Measurements from ENCODE around the gene MECP2.
"Not testable (repeated sequence)": the region's sequence is repeated elsewhere in the genome, so short reads cannot be mapped to it uniquely, and the experiment has no call there.

Gene MECP2

GRCh38 chrX:154097589-154098541 lies at the start of gene MECP2:
TSS of gene MECP2 (minus strand) at chrX:154097717.
- DNase-seq (ENCODE audit: low spot score) = peak; percentile 96

- not testable (repeated sequence) for DNase-seq (ENCODE audit: low spot score)
These were observed 46.5 kb upstream of the MECP2 start, which contains the start of gene OPN1LW for GRCh38 chrX:154144010-154144409. TSS of gene OPN1LW (plus strand) at chrX:154144243. CDS start at chrX:154144284, 41 bp downstream.

GRCh38 chrX:154142950-154143745 lies 45.6 kb upstream of the MECP2 start:
- no peak for DNase-seq (ENCODE audit: low spot score)

- DNase-seq (ENCODE audit: low spot score) = no peak
These were observed 44.9 kb upstream of the MECP2 start for GRCh38 chrX:154142386-154142785.

GRCh38 chrX:154140742-154141141 lies 43.2 kb upstream of the MECP2 start:
- no peak for DNase-seq (ENCODE audit: low spot score)

GRCh38 chrX:154140206-154140605 lies 42.7 kb upstream of the MECP2 start:
- no peak for DNase-seq (ENCODE audit: low spot score)

GRCh38 chrX:154138857-154139256 lies 41.3 kb upstream of the MECP2 start:
- DNase-seq (ENCODE audit: low spot score) = no peak

GRCh38 chrX:154136627-154137161 lies 39.2 kb upstream of the MECP2 start:
- peak; percentile 51 for DNase-seq (ENCODE audit: low spot score)

GRCh38 chrX:154135458-154136229 lies 38.1 kb upstream of the MECP2 start:
- DNase-seq (ENCODE audit: low spot score) = no peak

- DNase-seq (ENCODE audit: low spot score) = no peak
These were observed 34.8 kb upstream of the MECP2 start for GRCh38 chrX:154132366-154132765.

- DNase-seq (ENCODE audit: low spot score) = no peak
These were observed 34.4 kb upstream of the MECP2 start for GRCh38 chrX:154131955-154132354.

GRCh38 chrX:154126101-154126500 lies 28.6 kb upstream of the MECP2 start:
- no peak for DNase-seq (ENCODE audit: low spot score)

- DNase-seq (ENCODE audit: low spot score) = no peak
These were observed 28.0 kb upstream of the MECP2 start for GRCh38 chrX:154125391-154126040.

- DNase-seq (ENCODE audit: low spot score) = no peak
These were observed 26.0 kb upstream of the MECP2 start for GRCh38 chrX:154123241-154124219.

- DNase-seq (ENCODE audit: low spot score) = no peak
These were observed 24.4 kb upstream of the MECP2 start for GRCh38 chrX:154121961-154122360.

- no peak for DNase-seq (ENCODE audit: low spot score)
These were observed 23.7 kb upstream of the MECP2 start for GRCh38 chrX:154121207-154121606.

GRCh38 chrX:154120567-154120966 lies 23.1 kb upstream of the MECP2 start:
- DNase-seq (ENCODE audit: low spot score) = no peak

GRCh38 chrX:154117566-154117965 lies 20.0 kb upstream of the MECP2 start:
- DNase-seq (ENCODE audit: low spot score) = no peak

GRCh38 chrX:154116426-154117211 lies 19.1 kb upstream of the MECP2 start:
- no peak for DNase-seq (ENCODE audit: low spot score)
